SK-N-SH (cell line): ENCODE data around the gene SULT2B1.

ENCODE experiments used
- CHD2 ChIP-seq: fragments of 150-350 bp; IDR thresholded peaks from 2 replicates; pipeline ENCODE4 v1.6.1; 2018; ENCODE audit warnings: low read length; ENCODE audit not compliant: partially characterized antibody
- EZH2phosphoT487 ChIP-seq: fragments of 200-600 bp; sonication (generic); IDR thresholded peaks from 2 replicates; pipeline ENCODE4 v1.6.1; 2017; ENCODE audit warnings: low read depth, mixed run types, mild to moderate bottlenecking, antibody characterized with exemption, moderate library complexity, borderline replicate concordance
- NRF1 ChIP-seq: IDR thresholded peaks from 2 replicates; pipeline ENCODE4 v1.6.1; 2012; ENCODE audit warnings: low read depth, mild to moderate bottlenecking, low read length
- POLR2AphosphoS5 ChIP-seq: IDR thresholded peaks from 2 replicates; pipeline ENCODE4 v1.6.1; 2012; ENCODE audit warnings: low read depth, low read length
- RAD21 ChIP-seq: IDR thresholded peaks from 2 replicates; pipeline ENCODE4 v1.6.1; 2012; ENCODE audit warnings: mild to moderate bottlenecking, low read length
- RCOR1 ChIP-seq: fragments of 150-350 bp; IDR thresholded peaks from 2 replicates; pipeline ENCODE4 v1.6.1; 2017; ENCODE audit warnings: antibody characterized with exemption, low read length
- RXRA ChIP-seq: IDR thresholded peaks from 2 replicates; pipeline ENCODE4 v1.4.0; 2012; ENCODE audit warnings: low read depth, mild to moderate bottlenecking, borderline replicate concordance
- SIN3A ChIP-seq: IDR thresholded peaks from 2 replicates; pipeline ENCODE4 v1.6.1; 2012; ENCODE audit warnings: low read depth, mild to moderate bottlenecking, low read length, moderate library complexity, borderline replicate concordance
- SMC3 ChIP-seq: IDR thresholded peaks from 2 replicates; pipeline ENCODE4 v1.6.1; 2012; ENCODE audit warnings: low read depth, low read length, improper control_type of control experiment
- TEAD4 ChIP-seq: IDR thresholded peaks from 2 replicates; pipeline ENCODE4 v1.4.0; 2012; ENCODE audit warnings: mild to moderate bottlenecking, borderline replicate concordance; ENCODE audit not compliant: insufficient read depth
- TF ChIP-seq, protein P1 (sequence below): IDR thresholded peaks from 2 replicates; pipeline ENCODE4 v1.4.0; 2012; ENCODE audit warnings: low read depth
- TF ChIP-seq, protein P2 (sequence below): fragments of 200-600 bp; sonication (generic); IDR thresholded peaks from 2 replicates; pipeline ENCODE4 v1.6.1; 2017; ENCODE audit warnings: antibody characterized with exemption, mild to moderate bottlenecking, moderate library complexity
- TF ChIP-seq, protein P3 (sequence below): IDR thresholded peaks from 2 replicates; pipeline ENCODE4 v1.6.1; 2012; ENCODE audit warnings: mild to moderate bottlenecking, low read depth, low read length, moderate library complexity

DNA sequence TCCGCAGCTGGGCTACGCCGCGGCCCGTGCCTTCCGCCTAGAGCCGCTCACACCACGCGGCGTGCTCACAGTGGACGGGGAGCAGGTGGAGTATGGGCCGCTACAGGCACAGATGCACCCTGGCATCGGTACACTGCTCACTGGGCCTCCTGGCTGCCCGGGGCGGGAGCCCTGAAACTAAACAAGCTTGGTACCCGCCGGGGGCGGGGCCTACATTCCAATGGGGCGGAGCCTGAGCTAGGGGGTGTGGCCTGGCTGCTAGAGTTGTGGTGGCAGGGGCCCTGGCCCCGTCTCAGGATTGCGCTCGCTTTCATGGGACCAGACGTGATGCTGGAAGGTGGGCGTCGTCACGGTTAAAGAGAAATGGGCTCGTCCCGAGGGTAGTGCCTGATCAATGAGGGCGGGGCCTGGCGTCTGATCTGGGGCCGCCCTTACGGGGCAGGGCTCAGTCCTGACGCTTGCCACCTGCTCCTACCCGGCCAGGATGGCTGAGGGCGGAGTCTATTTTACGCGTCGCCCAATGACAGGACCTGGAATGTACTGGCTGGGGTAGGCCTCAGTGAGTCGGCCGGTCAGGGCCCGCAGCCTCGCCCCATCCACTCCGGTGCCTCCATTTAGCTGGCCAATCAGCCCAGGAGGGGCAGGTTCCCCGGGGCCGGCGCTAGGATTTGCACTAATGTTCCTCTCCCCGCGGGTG lies 77.8 kb downstream of the SULT2B1 start:
- TF ChIP-seq, protein P1, sequence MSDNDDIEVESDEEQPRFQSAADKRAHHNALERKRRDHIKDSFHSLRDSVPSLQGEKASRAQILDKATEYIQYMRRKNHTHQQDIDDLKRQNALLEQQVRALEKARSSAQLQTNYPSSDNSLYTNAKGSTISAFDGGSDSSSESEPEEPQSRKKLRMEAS, result no peak
- TF ChIP-seq RCOR1, result no peak
- TF ChIP-seq, protein P2, sequence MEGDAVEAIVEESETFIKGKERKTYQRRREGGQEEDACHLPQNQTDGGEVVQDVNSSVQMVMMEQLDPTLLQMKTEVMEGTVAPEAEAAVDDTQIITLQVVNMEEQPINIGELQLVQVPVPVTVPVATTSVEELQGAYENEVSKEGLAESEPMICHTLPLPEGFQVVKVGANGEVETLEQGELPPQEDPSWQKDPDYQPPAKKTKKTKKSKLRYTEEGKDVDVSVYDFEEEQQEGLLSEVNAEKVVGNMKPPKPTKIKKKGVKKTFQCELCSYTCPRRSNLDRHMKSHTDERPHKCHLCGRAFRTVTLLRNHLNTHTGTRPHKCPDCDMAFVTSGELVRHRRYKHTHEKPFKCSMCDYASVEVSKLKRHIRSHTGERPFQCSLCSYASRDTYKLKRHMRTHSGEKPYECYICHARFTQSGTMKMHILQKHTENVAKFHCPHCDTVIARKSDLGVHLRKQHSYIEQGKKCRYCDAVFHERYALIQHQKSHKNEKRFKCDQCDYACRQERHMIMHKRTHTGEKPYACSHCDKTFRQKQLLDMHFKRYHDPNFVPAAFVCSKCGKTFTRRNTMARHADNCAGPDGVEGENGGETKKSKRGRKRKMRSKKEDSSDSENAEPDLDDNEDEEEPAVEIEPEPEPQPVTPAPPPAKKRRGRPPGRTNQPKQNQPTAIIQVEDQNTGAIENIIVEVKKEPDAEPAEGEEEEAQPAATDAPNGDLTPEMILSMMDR, result no peak
- TF ChIP-seq SIN3A, result no peak
- TF ChIP-seq CHD2, result no peak
- TF ChIP-seq POLR2AphosphoS5, result no peak
- no peak for TF ChIP-seq TEAD4
- no peak for TF ChIP-seq EZH2phosphoT487
- TF ChIP-seq, protein P3, sequence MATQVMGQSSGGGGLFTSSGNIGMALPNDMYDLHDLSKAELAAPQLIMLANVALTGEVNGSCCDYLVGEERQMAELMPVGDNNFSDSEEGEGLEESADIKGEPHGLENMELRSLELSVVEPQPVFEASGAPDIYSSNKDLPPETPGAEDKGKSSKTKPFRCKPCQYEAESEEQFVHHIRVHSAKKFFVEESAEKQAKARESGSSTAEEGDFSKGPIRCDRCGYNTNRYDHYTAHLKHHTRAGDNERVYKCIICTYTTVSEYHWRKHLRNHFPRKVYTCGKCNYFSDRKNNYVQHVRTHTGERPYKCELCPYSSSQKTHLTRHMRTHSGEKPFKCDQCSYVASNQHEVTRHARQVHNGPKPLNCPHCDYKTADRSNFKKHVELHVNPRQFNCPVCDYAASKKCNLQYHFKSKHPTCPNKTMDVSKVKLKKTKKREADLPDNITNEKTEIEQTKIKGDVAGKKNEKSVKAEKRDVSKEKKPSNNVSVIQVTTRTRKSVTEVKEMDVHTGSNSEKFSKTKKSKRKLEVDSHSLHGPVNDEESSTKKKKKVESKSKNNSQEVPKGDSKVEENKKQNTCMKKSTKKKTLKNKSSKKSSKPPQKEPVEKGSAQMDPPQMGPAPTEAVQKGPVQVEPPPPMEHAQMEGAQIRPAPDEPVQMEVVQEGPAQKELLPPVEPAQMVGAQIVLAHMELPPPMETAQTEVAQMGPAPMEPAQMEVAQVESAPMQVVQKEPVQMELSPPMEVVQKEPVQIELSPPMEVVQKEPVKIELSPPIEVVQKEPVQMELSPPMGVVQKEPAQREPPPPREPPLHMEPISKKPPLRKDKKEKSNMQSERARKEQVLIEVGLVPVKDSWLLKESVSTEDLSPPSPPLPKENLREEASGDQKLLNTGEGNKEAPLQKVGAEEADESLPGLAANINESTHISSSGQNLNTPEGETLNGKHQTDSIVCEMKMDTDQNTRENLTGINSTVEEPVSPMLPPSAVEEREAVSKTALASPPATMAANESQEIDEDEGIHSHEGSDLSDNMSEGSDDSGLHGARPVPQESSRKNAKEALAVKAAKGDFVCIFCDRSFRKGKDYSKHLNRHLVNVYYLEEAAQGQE, result no peak
- TF ChIP-seq RXRA, result no peak
- TF ChIP-seq NRF1, result no peak
- TF ChIP-seq SMC3, result no peak
- TF ChIP-seq RAD21, result no peak
